ENCODE data around the gene TMPRSS9.
"Not testable (repeated sequence)": the region's sequence is repeated elsewhere in the genome, so short reads cannot be mapped to it uniquely, and the experiment has no call there.

Gene TMPRSS9

DNA sequence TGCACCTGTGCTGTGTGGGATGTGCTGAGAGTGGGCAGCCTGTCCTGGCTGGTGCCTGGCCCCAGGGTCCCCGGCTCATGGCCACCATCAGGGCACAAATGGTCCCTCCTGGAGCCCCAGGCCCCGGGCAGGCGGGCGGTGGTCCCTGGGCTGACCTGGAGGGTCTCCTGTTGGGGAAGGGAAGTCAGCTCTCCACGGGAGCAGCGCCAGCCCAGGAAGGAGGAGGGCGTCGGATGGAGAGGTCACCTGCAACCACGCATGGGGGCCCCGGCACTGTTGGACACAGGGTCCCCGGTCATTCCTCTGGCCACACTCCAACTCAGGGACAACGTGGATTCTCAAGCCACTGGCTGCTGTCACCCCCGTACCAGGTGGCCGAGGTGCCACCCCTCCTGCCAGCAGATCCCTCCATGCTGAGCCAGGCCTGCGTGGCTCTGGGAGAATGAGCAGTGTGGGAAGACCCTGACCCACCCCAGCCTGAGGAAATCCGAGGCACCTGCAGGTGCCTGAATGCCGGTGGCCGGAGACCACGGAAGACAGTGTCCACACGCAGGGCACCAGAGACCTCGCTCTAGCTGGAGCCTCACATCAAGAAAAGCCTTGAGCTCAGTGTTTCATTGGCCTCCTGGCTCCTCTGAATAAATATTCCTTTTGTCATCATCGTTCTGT is 83.2 kb downstream of the TMPRSS9 start:
- no peak for DNase-seq

DNA sequence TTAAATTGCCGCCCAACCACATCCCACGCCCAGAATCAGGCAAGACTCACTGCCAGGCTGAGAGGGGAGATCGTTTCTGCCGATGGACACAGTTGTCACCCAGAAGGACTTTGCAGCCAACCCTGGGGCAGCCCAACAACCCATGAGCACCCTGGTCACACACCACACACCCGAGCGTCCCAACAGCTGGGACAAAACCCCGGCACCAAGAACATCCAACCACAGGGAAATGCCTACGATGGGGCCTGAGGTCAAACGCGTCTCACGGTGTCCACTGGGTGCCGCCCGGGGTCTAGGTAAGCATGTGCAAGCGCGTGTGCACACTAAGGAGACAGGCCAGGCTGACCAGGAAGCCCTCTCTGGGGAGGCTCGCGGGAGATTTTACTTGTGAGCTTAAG is 83.7 kb downstream of the TMPRSS9 start:
- DNase-seq: no peak

DNA sequence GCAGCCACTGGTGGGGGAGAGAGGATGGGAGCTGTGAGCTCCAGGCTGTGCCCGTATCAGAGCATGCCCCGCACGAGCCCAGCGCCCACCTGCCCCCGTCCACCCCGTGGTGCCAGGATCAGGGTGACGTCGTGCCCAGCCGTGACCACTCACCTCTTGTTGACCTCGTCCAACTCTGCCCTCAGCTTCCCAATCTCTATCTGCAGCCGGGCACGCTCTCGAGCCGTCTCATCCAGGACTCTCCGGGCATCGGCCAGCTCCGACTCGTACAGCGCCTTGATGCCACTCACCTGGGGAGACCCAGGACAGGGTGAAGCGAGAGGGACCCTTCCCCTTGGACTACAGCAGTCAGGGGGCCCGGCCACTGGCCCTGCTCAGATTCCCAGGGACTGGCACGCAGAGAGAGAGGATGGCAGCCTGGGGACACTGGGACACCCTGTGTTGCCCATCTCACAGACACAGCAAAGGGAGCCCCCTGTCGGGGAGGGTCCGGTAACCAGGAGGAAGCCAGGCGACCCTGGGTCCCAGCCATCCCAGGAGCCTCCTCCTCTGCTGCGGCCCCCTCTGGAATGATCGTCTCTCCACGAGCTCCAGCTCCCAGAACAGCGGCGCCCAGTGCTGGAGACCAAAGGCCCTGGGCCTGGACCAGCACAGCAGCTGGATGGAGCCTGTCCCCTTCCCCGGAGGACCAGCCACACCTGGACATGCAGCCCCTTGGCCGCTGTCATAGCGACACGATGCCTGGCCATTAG is 84.4 kb downstream of the TMPRSS9 start:
- DNase-seq: no peak

DNA sequence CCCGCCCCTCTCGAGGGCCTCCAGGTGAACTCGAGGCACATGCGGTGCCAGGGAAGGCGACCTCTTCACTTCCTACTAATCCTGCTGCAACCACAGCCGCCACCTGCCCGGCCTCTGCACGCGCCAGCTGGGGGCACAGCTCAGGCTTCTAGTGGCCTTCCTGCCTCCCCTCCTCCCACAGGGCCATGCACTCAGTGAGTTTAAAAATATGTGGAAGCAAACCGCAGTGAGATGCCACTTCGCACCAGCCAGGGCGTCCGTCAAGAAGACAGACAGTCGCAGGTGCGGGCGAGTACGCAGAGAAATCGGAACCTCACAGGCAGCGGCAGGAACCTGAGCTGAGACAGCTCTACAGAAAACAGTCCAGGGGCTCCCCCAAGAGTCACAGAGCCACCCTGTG is 86.3 kb downstream of the TMPRSS9 start:
- no peak for DNase-seq

DNA sequence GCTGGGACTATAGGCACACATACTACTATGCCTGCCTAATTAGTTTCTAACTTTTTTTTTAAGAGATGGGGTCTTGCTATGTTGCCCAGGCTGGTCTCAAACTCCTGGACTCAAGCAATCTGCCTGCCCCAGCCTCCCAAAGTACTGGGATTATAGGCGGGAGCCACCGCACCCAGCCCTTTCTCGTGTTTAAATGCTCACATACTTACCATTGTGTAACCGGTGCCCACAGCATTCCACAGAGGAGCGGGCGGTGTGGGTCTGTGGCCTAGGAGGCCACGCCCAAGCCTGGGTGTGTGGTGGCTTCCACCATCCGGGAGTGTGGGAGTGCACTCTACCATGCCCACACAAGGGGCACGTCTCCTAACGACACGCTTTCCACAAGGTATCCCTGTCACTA is 89.0 kb downstream of the TMPRSS9 start:
- DNase-seq: no peak

DNA sequence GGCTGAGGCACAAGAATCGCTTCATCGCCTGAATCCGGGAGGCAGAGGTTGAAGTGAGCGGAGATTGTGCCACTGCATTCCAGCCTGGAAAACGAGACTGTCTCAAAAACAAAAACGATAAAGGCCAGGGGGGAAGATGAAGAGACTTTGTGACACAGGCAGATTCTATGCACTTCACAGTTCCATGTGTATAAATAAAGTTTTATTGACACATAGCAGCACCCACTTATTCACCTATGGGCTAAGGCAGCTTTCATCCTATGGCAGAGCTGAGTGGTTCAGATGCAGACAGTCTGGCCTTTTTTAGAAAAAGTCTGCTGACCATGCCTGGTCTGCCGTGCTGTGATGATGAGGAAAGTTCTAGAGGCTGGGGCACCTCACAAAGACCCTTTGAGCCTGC is 91.1 kb downstream of the TMPRSS9 start:
- no peak for DNase-seq

DNA sequence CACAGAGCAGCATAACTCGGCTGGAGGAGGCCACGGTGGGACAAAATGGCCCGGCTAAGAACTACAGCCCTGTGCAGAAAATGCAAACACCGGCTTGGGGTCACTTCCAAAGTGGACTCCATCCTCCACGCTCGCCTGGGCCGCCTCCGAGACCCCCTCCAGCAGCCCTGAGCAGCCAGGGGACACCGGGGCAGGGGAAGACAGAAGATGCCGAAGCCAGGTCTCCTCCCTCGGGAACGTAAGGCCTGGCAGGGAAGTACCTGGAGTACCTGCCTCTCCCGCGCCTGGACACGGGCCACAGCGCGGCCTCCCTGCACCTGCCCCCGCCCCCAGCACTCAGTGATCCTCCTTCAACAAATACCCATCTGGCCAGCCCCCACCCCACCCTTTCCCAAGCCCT is 91.7 kb downstream of the TMPRSS9 start:
- DNase-seq: no peak

DNA sequence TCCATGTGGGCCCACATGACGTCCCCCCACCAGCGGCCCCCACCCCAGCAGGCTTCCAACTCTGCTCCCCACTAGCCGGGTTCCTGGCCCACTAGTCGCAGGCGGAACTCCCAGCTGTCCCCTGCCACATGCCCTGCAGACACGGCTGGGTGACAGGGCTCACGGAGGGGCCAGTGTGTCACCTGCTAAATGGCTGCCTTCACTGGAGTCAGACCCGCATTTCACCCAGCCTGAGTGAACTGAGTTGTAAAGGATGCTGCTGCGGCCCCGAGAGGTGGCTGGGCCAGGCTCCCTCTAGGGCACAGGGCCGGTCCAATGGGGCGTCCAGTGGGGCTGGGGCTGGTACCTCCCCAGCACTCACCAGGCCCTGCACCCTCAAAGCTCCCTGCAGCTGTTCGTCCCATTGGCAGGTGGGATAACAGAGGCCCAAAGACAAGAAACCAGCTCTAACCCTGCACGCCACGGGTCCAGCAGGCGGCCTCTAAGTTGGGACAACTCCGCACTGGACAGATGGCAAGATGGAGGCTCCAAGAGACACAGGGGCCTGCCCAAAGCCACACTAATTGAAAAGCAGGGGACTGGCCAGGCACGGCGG is 93.5 kb downstream of the TMPRSS9 start:
- no peak for DNase-seq

DNA sequence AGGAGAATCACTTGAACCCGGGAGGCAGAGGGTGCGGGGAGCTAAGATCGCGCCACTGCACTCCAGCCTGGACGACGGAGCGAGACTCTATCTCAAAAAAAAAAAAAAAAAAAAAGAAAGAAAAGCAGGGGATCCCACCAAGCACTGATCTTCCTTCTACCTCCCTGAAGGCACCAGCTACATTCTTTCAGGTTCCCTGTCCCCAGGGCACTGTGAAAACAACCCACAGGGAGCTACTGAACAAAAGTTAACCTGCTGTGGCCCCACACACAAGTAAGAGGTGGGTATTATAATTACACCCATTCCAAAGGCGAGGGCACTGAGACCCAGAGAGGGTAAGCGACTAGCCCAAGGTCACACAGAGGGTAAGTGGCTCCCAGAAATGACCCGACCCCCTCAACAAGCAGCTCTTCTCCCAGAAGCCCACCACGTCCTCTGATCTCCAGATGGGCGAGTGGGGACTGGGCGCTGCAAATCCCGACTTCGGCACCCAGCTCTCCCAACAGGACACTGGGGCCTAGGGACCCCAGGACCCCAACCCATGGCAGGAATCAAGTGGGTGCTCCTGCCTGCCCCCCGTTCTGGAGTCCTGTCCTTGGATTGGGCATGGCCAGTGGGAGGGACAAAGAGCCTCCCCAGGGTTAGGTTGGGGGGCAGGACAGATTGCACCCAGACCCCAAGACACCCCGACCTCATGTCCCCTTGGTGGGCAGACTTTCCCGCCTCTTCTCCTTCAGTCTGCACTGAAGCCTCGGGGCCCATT is 94.3 kb downstream of the TMPRSS9 start:
- no peak for DNase-seq

DNA sequence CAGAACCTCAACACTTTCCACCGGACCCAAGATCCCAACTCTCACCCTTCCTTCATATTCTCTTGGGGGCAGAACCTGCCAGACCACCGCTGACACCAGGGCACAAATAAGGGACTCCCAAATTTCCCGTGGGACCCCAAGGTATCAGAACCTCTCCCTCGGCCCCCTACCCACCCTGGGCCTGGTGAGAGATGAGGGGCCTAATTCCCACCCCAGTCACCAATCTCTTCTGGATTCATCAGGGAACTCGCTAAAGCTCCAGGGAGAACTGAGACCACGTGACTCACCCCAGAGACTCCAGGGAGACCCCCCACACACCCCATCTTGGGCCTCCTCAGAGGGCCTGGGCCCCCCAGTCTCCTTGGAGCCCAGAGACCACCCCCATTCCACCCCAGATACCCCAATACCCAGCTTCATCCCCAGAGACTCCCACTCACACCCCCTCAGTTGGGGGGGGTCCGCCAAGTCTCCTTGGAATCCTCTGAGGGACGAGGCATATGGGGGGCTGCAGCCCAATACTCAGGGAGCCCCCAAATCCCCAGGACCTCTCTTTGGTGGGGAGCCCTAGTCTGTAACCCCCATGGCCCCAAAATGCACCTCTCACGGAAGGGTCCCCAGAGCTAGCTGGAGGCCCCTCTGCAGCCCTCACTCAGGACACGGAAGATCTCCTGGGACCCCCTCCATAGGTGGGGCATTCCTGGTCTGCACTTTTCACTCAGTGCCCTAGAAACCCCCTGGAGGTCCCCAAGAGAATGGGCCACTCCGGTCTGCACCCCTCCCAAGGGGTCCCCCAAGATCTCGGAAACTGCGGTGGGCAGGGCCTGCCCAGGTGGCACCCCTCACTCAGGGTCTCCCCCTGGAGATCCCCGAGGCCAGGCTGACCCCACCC is 95.1 kb downstream of the TMPRSS9 start:
- DNase-seq: no peak

DNA sequence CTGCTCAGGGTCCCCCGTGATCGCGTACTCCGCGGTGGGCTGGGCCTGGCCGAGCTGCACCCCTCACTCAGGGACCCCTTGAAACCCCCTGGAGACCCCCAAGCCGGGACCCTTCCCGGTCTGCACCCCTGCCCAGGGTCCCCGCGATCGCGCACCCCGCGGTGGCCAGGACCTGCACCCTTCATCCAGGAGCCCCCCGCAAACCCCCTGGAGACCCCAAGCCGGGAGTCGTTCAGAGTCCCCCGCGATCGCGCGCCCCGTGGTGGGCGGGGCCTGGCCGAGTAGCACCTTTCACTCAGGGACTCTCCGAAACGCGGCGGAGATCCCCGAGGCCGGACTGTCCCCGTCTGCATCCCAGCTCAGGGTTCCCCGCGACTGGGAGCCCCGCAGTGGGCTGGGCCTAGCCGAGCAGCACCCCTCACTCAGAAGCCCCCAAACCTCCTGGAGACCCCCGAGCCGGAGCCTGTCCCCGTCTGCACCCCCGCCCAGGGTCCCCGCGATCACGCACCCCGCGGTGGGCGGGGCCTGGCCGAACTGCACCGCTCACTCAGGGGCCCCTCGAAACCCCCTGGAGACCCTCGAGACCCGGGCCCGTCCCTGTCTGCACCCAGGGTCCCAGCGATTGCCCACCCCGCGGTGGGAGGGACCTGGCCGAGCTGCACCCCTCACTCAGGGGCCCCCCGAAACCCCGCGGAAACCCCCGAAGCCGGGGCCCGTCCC is 95.9 kb downstream of the TMPRSS9 start:
- no peak for DNase-seq

DNA sequence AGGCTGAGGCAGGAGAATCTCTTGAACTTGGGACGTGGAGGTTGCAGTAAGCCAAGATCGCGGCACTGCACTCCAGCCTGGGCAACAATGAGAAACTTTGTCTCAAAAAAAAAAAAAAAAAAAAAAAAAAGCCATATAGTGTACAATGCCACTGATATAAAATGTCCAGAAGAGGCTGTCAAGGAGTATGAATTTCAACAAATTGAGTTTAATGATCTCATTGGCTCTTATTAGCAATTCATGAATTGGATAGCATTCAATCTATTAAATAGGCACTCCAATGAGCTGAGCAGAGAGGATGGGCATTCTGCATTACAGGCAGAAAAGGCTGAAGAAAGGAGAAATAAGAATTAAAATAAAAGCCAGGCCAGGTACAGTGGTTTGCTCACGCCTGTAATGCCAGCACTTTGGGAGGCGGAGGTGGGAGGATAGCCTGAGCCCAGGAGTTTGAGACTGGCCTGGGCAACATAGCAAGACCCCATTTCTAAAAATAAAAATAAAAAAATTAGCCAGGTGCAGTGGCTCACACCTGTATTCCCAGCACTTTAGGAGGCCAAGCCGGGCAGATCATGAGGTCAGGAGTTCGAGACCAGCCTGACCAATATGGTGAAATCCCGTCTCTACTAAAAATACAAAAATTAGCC is 97.5 kb downstream of the TMPRSS9 start:
- no peak for DNase-seq

DNA sequence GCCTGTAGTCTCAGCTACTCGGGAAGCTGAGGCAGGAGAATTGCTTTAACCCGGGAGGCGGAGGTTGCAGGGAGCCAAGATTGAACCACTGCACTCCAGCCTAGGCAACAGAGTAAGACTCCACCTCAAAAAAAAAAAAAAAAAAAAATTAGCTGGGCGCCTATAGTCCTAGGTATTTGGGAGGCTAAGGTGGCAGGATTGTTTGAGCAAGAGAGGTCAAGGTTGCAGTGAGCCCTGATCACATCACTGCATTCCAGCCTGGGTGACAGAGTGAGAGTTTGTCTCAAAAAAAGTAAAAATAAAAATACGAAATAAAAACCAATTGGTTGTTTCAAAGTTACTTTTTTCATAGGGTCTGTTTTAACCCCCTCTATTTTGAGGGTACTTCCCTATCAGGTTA is 98.0 kb downstream of the TMPRSS9 start:
- no peak for DNase-seq

DNA sequence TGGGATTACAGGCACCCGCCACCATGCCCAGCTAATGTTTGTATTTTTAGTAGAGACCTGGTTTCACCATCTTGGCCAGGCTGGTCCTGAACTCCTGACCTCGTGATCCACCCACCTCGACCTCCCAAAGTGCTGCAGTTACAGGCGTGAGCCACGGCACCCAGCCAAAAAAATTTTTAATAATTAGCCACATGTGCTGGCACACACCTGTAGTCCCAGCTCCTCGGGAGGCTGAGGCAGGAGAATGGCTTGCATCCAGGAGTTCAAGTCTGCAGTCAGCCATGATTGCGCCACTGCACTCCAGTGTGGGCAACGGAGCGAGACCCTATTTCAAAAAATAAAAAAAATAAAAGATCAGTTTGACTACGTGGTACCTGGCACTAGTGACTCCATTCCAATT is 98.7 kb downstream of the TMPRSS9 start:
- not testable (repeated sequence) for DNase-seq

DNA sequence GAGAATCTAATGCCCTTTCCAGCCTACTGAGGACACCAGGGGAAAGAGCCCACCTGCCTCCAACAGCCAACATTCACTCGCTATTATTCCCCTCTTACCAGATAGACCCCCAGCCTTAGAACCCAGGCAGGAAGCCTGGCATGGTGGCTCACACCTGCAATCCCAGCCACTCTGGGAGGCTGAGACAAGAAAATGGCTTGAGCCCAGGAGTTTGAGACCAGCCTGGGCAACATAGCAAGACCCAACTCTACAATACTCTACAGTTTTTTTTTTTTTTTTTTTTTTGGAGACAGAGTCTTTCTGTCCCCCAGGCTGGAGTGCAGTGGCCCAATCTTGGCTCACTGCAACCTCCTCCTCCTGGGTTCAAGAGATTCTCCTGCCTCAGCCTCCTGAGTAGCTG is 100.2 kb downstream of the TMPRSS9 start:
- no peak for DNase-seq

DNA sequence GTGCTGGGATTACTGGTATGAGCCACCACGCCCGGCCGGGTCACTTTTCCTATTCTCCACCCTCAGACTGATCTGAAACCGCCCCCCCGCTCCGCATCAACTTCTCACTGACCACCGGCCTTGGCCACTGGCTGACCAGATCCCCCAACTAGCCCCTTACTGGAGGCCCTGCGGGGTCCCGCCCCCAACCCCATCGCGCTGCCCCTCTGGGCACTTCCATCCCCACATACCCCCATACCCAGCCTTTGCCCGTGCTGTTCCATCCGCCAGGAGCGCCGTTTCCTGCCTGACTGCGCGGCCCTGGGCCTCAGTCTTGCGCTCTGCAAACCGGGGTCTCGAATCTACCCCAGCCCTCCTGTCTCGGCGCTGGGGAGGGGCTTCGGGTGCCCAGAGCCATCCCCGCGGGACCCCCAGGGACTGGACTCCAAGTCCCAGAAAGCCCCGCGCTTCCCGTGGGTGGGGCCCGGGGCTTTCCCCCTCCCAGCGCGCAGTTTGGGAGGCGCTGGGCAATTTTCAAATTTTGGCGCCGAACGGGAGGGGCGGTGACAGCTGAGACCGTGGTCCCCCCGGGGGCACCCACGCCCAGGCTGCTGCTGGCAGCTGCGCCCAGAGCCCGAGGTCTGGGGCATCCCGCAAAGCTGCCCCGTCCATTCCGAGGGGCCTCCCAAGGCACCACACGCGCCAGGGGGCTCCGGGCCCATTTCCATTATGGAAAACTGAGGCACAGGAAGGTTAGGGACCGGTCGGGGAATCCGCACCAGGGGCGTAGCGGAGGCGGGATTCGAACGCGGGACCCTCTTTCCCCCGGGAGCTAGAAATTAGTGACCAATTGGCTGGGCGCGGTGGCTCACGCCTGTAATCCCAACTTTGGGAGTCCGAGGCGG is 101.9 kb downstream of the TMPRSS9 start:
- DNase-seq: no peak

DNA sequence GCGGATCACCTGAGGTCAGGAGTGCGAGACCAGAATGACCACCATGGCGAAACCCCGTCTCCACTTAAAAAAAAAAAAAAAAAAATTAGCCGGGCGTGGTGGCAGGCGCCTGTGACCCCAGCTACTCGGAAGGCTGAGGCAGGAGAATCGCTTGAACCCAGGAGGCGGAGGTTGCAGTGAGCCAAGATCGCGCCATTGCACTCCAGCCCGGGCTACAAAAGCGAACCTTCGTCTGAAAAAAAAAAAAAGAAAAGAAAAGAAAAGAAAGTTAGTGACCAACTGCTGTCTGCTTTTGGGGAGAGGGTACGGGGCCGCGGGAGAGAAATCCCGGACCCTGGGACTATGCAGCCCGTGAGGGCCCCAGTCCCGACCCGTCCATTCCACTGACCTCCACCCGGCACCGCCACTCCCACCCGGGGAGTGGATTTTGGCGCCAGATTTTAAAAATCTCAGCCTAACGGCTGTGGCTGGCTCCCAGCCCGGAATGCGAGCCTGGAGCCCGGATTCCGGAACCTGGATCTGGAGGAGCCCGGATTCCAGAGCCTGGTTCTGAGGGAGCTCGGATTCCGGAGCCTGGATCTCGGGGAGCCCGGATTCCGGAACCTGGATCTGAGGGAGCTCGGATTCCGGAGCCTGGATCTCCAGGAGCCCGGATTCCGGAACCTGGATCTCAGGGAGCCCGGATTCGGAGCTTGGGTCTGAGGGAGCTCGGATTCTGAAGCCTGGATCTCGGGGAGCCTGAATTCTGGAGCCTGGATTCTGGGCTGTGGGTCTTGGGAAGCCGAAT is 102.8 kb downstream of the TMPRSS9 start:
- no peak for DNase-seq

DNA sequence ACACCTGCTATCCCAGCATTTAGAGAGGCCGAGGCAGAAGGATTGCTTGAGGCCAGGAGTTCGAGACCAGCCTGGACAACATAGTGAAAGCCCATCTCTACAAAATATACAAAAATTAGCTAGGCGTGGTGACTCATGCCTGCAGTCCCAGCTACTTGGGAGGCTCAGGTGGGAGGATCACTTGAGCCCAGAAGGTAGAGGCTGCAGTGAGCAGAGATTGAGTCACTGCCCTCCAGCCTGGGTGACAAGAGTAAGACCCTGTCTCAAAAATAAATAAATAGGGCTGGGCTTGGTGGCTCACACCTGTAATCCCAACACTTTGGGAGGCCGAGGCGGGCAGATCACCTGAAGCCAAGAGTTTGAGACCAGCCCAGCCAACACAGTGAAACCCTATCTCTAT is 103.6 kb downstream of the TMPRSS9 start:
- DNase-seq: not testable (repeated sequence)

DNA sequence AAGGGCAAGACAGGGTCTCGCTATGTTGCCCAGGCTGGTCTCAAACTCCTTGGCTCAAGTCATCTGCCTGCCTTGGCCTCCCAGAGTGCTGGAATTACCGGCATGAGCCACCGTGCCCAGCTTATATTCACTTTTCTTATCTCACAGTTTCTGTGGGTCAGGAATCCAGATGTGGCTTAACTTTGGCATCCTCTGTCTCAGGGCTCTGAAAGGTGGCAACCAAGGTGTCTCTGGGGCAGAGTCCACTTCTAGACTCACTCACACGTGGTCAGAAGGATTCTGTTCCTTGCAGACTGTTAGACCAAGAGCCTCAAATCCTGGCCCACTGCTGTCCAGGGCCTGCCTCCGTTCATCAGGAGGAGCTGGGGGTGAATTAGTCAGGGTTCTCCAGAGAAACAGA is 104.3 kb downstream of the TMPRSS9 start:
- DNase-seq: no peak
